K562 (cell line): ENCODE measurements around the gene PROK1. TPM values are rescaled to one million over a fixed set of nuclear protein-coding genes. Genes with fewer than 3 reads are reported as not detected.

Source experiments
- ATAC-seq: fragments of 200-7000 bp; cut with Tn5 transposase; 3 replicates; pipeline ENCODE4 v1.9.1; 2020; ENCODE audit warnings: moderate library complexity
- BruUV-seq: library from RNA; stranded (reverse); fragments of 400-500 nt; replicated peaks from 2 replicates; lab custom pipeline; 2021; lab: Mats Ljungman, UMichigan
- CTCF ChIA-PET: fragments of 300-600 bp; formaldehyde crosslinking; extraction: SDS; loops from one replicate; lab custom pipeline; 2021; ENCODE audit warnings: low intra/inter-chr PET ratio; lab: Yijun Ruan, JAX
- POLR2A ChIA-PET: fragments of 300-600, 350-650 bp; sonication (Branson Sonifier 250); formaldehyde crosslinking; extraction: SDS; loops from one replicate; lab custom pipeline; 2021; ENCODE audit warnings: antibody characterized with exemption, inconsistent platforms; lab: Yijun Ruan, JAX
- DNase-seq, 4 experiments: peaks; one replicate each; pipeline versions ENCODE4 v3.0.0 to v3.0.0-alpha.2; 2011 to 2018; ENCODE audit warnings: low spot score in 3 of 4, mixed read lengths in 3 of 4; ENCODE audit errors: extremely low read depth in 1 of 4
- FAIRE-seq: peaks from 2 replicates; lab custom pipeline; 2011; peaks lifted over from hg19 to GRCh38; lab: Jason Lieb, UNC
- H2AFZ ChIP-seq: 2 replicates; pipeline ENCODE4 v1.6.0; 2011; ENCODE audit warnings: low read depth, low read length, control low read depth, inconsistent platforms
- H3K27ac ChIP-seq: fragments of 200-600 bp; 3 replicates; pipeline ENCODE4 v1.8.0; 2011; ENCODE audit warnings: low read depth, mild to moderate bottlenecking, control low read depth, inconsistent platforms, low read length, moderate library complexity, mixed read lengths; ENCODE audit errors: extremely low read depth
- H3K27me3 ChIP-seq, 2 experiments: fragments of 300-600 bp in 1 of 2; 2 replicates in 1 of 2; 3 replicates in 1 of 2; pipeline versions ENCODE4 v1.6.0 to v1.8.0; 2011; ENCODE audit warnings: inconsistent platforms in 2 of 2, low read length in 2 of 2, mild to moderate bottlenecking in 1 of 2, mixed read lengths in 1 of 2, moderate library complexity in 1 of 2; ENCODE audit not compliant: control insufficient read depth in 2 of 2, insufficient read depth in 2 of 2
- H3K36me3 ChIP-seq: fragments of 300-600 bp; 3 replicates; pipeline ENCODE4 v1.8.0; 2011; ENCODE audit warnings: mild to moderate bottlenecking, low read length, inconsistent platforms; ENCODE audit not compliant: control insufficient read depth, insufficient read depth
- H3K4me1 ChIP-seq, 2 experiments: fragments of 200-600 bp in 1 of 2; replicated peaks in 1 of 2; 2 replicates in 1 of 2; 3 replicates in 1 of 2; pipeline versions ENCODE4 v1.5.1 to v1.8.0; 2011; ENCODE audit warnings: inconsistent platforms in 2 of 2, low read length in 2 of 2, mild to moderate bottlenecking in 1 of 2, mixed read lengths in 1 of 2, moderate library complexity in 1 of 2; ENCODE audit not compliant: control insufficient read depth in 2 of 2, insufficient read depth in 2 of 2
- H3K4me2 ChIP-seq: 2 replicates; pipeline ENCODE4 v1.6.1; 2011; ENCODE audit warnings: low read length, control low read depth, inconsistent platforms, mixed read lengths; ENCODE audit not compliant: insufficient read depth
- H3K4me3 ChIP-seq: fragments of 200-600 bp; sonication (generic), shearing (Covaris generic); 2 replicates; pipeline ENCODE4 v1.5.1; 2016; ENCODE audit warnings: control low read depth, inconsistent platforms
- H3K79me2 ChIP-seq: fragments of 200-600 bp; 3 replicates; pipeline ENCODE4 v1.8.0; 2011; ENCODE audit warnings: low read length, inconsistent platforms; ENCODE audit not compliant: control insufficient read depth, insufficient read depth
- H3K9ac ChIP-seq, 2 experiments: 2 replicates each; pipeline versions ENCODE4 v1.6.0 to v1.6.1; 2011; ENCODE audit warnings: low read depth in 2 of 2, low read length in 2 of 2, control low read depth in 1 of 2, inconsistent platforms in 1 of 2, mild to moderate bottlenecking in 1 of 2, mixed read lengths in 1 of 2; ENCODE audit not compliant: insufficient read depth in 1 of 2
- H3K9me1 ChIP-seq: one replicate; pipeline ENCODE4 v1.6.0; 2011; ENCODE audit warnings: inconsistent platforms, mild to moderate bottlenecking, low read length, moderate library complexity; ENCODE audit not compliant: control insufficient read depth, insufficient read depth
- H3K9me3 ChIP-seq: replicated peaks from 2 replicates; pipeline ENCODE4 v1.5.1; 2011; ENCODE audit warnings: low read depth, low read length, inconsistent platforms; ENCODE audit not compliant: control insufficient read depth, insufficient read depth
- H4K20me1 ChIP-seq: replicated peaks from 2 replicates; pipeline ENCODE4 v1.6.1; 2011; ENCODE audit warnings: low read length, inconsistent platforms, mixed read lengths; ENCODE audit not compliant: control insufficient read depth, insufficient read depth
- MTA3 ChIP-seq: fragments of 450-650 bp; formaldehyde crosslinking; IDR thresholded peaks from 2 replicates; pipeline ENCODE4 v1.6.1; 2017; ENCODE audit warnings: mild to moderate bottlenecking, borderline replicate concordance
- SPI1 ChIP-seq: IDR thresholded peaks from 2 replicates; pipeline ENCODE4 v1.6.1; 2011; ENCODE audit warnings: low read depth, low read length, control low read depth, borderline replicate concordance
- STAG1 ChIP-seq: sonication (generic); formaldehyde crosslinking; IDR thresholded peaks from 2 replicates; pipeline ENCODE4 v1.5.0; 2020; ENCODE audit warnings: missing genetic modification reagents, borderline replicate concordance
- THRB ChIP-seq: fragments of 450-650 bp; formaldehyde crosslinking; conservative IDR thresholded peaks from 2 replicates; pipeline ENCODE4 v1.4.0; 2022; ENCODE audit warnings: mild to moderate bottlenecking, missing genetic modification characterization
- ZNF121 ChIP-seq: sonication (generic); formaldehyde crosslinking; conservative IDR thresholded peaks from 2 replicates; pipeline ENCODE4 v1.8.0; 2022; ENCODE audit warnings: missing genetic modification reagents
- WGBS: fragments of 100-300 bp; shearing (Covaris generic); methylation state at CpG from one replicate; pipeline ENCODE4 v1.1.6; 2016; ENCODE audit warnings: low coverage, mixed read lengths; ENCODE audit not compliant: insufficient coverage; ENCODE audit errors: missing lambda C conversion rate; 5-methylcytosine and 5-hydroxymethylcytosine counted together
- in situ Hi-C: fragments of 300-500 bp; cut with MboI; formaldehyde crosslinking; loops from 4 replicates; pipeline ENCODE4 v1.15.0; 2018; ENCODE audit warnings: inconsistent platforms, mixed read lengths
- intact Hi-C: fragments of 100-400 bp; cut with micrococcal nuclease; formaldehyde crosslinking; loops from 2 replicates; pipeline ENCODE4 v1.14.2; 2022
- polyA plus RNA-seq, 8 experiments: library from polyadenylated mRNA; depleted of rRNA in 4 of 8; stranded (reverse) in 5 of 8; unstranded in 3 of 8; fragments of >200 nt; fragmentation: Nextera tagmentation in 2 of 8; fragmentation: Illumina TruSeq in 1 of 8; extraction: Ambion mirVana in 2 of 8; extraction: Trizol in 1 of 8; gene quantifications; 2 replicates each; pipeline versions ENCODE4 v1.2.1 to v1.2.3, GENCODE V29; 2011 to 2014; ENCODE audit warnings: inconsistent platforms in 1 of 8, missing spikeins in 1 of 8
- total RNA-seq, 7 experiments: library from RNA; depleted of rRNA in 6 of 7; stranded (reverse); fragments of >200 nt in 6 of 7; fragmentation: Illumina TruSeq in 2 of 7; extraction: Trizol in 2 of 7; gene quantifications; 2 replicates each; pipeline versions ENCODE4 v1.2.1 to v1.2.3, GENCODE V29; 2011 to 2021; ENCODE audit warnings: low replicate concordance in 1 of 7

PROK1 gene
- total and polyA plus RNA-seq, 9 of the 15 experiments (the other 6 are each of a cell fraction or from before 2014, with no cell fraction given): 0.15 TPM; not detected in 8

GRCh38 chr1:110502402-110503151 is 51.6 kb downstream of the PROK1 start:
- ATAC-seq: no peak
- intact Hi-C loops: no loop called here
- no TSS peak for BruUV-seq
- 2% methylated on average over 8 of the region's 8 CpGs for WGBS
- Histone ChIP-seq H3K36me3 (no peaks in the 10 kb centered on the region), H3K4me3 (no peak overlapping the region), H2AFZ (no peak overlapping the region), H3K4me1 (no peaks in the 10 kb centered on the region), H3K9me3 (no peaks in the 10 kb centered on the region), H3K27me3 (peaks cover 32 to 69% of the 10 kb centered on the region in 2 experiments; a peak in 4 of 5 replicates), H3K9me1 (no peaks in the 10 kb centered on the region), H3K9ac (no peak overlapping the region), H3K4me2 (no peak overlapping the region), H3K79me2 (no peaks in the 10 kb centered on the region), H3K27ac (no peak overlapping the region), H4K20me1 (no peaks in the 10 kb centered on the region; the same call in none of the 2 replicates)
- in situ Hi-C loops: no loop called here
- POLR2A ChIA-PET: interaction anchor here (0.9 to 1.7 kb wide), 2 partner anchors 8 to 164 kb away, joined by 3 to 6 read pairs; no protein-coding TSS in a partner anchor
- TF ChIP-seq MTA3 (no peak), STAG1 (CRISPR knock-in tag) (no peak), SPI1 (peak; percentile 97), THRB (CRISPR knock-in tag) (no peak), ZNF121 (CRISPR knock-in tag) (no peak)
- CTCF ChIA-PET: no interaction called here
- no peak for DNase-seq
- FAIRE-seq: no peak
